Putamen (tissue), 1 donor: Measurements from ENCODE around the gene C17orf100.
A peak's percentile ranks its signal among the peaks of the same experiment; 100 is the strongest.

Source experiments
- DNase-seq: peaks from one replicate; pipeline ENCODE4 v3.0.0-alpha.2; 2016; ENCODE audit warnings: low spot score

Gene C17orf100

GRCh38 chr17:6651354-6651918, at the start of gene C17orf100, which contains the start of gene MED31:
Gene C17orf100 (plus strand): TSS chr17:6651762. CDS start chr17:6651914, 152 bp downstream.
Gene MED31 (minus strand): TSS chr17:6651605. CDS start chr17:6651528, 77 bp downstream.
- DNase-seq = peak; percentile 88

- DNase-seq = no peak
These were observed 49.4 kb upstream of the C17orf100 start for GRCh38 chr17:6602141-6602540.

DNA sequence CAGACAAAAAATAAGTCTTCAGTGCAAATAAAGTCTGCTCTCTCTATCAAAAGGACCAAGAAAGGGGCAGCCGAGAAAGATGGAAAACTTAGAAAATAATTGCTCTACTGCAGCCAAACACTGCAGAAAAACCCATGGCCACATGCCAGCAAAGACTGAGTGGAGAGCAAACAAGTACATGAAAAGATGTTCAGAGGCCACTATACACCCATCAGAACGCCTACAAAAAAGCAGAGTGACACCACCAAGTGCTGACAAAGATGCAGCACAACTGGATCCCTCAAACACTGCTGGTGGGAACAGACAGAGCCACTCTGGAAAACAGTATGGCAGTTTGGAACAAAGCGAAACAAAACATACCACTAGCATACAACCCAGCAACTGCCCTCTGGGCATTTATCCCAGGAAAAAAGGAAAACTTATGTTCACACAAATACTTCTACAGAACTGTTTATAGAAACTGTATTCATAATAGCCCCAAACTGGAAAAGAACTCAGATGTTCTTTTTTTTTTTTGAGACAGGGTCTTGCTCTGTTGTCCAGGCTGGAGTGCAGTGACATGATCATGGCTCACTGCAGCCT, 47.7 kb upstream of the C17orf100 start:
- no peak for DNase-seq

GRCh38 chr17:6605142-6605541, 46.4 kb upstream of the C17orf100 start:
- no peak for DNase-seq

GRCh38 chr17:6608321-6608720, 43.2 kb upstream of the C17orf100 start:
- DNase-seq = no peak

DNA sequence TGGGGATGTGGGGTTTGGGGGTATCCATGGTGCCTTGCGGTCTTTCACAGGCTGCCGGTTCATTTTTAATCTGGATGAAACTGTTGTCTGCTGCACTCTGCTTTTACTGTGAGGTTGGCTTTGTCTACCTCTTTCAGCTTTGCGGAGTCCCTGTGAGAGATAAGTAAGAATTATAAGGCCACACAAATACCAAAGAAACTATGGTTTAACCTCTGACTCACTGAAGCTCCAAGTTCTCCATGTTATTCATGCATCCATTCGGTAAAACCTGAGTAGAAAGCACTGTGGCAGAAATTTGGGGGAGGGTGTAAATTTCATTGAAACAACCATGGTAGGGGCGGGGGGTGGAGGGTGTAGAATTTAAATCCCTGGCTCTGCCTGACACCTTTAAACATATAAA, 41.6 kb upstream of the C17orf100 start:
- no peak for DNase-seq

DNA sequence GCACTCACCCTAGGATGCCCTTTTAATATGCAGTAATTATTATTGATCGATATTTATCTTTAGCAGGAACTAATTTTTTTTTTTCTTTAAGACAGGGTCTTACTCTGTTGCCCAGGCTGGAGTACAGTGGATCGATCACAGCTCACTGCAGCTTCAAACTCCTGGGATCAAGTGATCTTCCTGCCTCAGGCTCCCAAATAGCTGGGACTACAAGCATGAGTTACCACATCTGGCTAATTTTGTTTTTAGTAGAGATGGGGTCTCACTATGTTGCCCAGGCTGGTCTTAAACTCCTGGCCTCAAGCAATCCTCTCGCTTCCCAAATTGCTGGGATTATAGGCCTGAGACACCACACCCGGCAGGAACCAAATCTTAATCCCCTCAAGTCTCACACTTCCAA, 40.3 kb upstream of the C17orf100 start:
- DNase-seq = no peak

DNA sequence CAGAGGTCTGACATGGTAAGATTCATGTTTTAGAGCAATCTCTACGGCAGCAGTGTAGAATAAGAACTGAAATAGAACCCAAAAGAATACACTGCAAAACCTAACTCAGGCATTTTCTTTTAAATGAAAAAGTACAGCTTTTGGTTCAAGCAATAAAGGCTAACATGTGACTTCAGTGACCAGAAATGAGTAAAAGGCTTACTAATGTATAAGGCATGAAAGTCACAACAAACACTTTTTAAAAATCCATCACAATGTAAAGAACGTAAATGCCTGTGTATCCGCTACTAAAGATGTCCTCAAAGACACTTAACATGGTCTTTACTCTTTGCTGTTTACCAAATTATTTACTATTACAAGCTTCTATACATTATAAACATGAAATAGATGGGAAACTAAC, 27.6 kb upstream of the C17orf100 start:
- no peak for DNase-seq

DNA sequence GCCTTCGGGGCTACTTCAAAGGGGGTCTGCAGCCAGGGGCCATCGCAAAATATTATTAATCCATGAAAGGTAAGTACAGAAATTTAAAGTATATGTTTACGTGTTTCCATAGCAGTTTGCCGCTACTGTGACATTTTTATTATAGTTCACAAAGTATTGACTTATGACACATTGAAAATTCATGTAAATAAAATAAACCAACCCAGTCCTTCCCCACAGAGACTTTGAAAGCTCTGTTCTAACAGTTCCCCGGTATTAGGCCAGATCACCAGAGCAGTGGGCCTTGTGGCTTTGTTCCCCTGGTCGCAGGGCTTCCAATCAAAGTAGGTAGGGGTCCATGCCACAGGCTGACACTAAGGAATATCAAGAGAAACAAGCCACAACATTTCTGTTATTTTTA, 24.9 kb upstream of the C17orf100 start:
- DNase-seq = no peak

GRCh38 chr17:6627019-6627418, 24.5 kb upstream of the C17orf100 start:
- no peak for DNase-seq

DNA sequence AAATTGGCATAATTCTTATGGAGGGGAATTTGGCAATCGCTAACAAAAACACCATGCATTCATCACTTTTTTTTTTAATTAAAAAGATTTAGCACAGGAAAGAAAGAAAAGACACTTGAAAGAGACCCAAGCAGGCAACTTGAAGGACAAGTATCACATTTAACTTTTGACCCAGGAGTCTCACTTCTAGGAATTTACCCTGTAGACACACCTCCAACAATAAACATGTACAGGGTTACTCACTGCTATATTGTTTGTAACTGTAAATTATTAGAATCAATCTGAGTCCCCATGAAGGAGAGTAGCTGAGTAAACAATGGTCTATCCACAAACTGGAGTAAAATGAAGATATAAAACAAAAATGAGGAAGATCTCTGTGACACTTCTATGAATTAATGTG, 21.2 kb upstream of the C17orf100 start:
- no peak for DNase-seq

GRCh38 chr17:6632530-6632929, 19.0 kb upstream of the C17orf100 start:
- no peak for DNase-seq

DNA sequence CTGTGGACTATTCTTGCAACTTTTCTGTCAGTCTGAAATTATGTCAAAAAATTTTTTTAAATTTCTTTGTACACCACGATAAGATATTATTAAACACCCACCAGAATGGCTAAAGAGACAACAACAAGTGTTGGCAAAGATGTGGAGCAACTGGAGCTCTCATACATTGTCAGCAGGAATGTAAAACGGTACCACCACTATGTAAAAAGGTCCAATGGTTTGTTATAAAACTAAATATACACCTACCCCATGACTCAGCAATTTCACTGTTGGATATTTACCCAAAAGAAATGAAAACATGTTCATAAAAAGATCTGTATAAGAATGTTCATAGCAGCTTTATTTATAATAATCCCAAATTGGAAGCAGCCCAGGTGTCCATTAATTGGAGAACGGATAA, 18.3 kb upstream of the C17orf100 start:
- DNase-seq = no peak

DNA sequence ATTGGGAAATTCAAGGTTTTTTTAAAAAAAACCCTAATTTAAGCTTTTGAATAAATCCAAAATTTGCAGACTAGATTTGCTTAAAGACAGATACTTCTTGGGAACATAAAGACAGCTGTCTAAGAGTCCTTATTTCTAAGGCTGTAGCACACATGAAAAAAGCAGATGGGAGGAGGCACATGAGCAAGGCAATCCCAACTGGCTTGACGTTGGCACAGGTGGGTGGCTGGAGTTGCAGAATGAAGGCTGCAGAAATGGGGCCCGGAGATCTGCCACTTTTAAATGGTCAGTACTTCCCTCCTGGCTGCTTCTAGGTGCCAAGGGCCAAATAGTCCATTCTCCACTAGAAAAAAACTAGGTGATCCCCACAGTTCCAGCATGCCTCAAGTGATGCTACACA, 15.5 kb upstream of the C17orf100 start:
- no peak for DNase-seq

GRCh38 chr17:6636616-6637457, 14.7 kb upstream of the C17orf100 start:
- DNase-seq = no peak

DNA sequence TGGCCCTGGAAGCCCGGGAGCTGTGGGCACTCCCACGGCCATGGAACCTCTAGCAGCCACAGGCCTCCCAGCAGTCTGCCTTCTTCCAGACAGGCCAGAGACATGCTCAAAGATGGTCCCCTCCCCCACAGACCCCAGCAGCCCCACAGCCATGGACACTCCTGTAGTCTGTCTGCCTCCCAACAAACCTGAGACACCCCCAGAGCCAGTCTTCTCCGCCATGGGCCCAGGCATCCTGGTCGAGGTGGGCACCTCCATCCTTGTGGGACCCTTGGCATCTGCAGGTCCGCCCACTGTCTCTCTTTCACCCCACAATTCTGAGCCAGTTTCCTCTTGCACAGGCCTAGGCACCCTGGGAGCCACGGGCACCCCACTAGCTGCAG, 14.1 kb upstream of the C17orf100 start:
- no peak for DNase-seq

- no peak for DNase-seq
These were observed 13.3 kb upstream of the C17orf100 start for GRCh38 chr17:6638046-6638908.

- no peak for DNase-seq
These were observed 12.5 kb upstream of the C17orf100 start for GRCh38 chr17:6639014-6639585.

DNA sequence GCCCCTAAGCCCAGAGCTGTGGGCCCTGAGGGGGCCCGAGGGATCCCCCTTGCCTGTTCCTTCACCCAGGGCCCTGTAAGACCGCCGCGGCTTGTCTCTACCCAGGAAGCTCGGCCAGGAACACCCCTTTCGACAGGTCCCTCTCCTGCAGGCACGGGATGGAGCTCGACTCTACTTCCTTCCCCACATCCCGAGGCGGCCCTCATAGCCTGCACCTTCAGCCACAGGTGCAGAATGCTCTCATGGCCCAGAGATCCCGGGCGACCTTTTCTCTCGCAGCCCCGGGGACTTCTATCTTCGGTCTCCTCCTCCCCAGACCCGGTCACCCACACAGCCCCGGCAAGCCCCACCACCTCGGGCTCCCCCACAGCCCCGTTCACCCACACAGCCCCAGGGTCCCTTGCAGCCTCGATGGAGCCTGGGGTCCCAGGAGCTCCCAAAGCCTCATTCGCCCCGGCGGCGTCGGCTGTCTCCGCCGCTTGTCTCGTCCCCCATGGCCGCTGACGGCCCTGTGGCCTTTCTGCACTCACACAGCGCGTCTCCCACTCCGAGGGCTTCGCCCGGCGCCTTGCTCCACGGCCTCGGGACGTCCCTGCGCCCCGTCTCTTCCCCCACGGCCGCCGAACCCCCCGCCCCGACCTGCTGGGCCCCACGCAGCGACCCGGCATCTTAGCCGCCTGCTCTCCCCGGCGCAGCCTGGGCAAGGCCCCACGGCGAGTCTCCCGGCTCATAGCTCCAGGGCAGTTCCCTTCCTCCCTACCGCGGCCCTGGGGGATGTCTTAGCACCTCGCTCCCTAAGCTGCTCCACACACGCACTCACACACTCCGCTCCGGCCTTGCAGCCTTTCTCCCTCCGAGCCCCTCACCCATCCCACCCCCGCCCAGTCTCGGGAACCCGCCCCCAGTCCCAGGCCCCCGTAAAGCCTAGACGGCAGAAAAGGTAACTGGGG, 11.7 kb upstream of the C17orf100 start:
- no peak for DNase-seq

DNA sequence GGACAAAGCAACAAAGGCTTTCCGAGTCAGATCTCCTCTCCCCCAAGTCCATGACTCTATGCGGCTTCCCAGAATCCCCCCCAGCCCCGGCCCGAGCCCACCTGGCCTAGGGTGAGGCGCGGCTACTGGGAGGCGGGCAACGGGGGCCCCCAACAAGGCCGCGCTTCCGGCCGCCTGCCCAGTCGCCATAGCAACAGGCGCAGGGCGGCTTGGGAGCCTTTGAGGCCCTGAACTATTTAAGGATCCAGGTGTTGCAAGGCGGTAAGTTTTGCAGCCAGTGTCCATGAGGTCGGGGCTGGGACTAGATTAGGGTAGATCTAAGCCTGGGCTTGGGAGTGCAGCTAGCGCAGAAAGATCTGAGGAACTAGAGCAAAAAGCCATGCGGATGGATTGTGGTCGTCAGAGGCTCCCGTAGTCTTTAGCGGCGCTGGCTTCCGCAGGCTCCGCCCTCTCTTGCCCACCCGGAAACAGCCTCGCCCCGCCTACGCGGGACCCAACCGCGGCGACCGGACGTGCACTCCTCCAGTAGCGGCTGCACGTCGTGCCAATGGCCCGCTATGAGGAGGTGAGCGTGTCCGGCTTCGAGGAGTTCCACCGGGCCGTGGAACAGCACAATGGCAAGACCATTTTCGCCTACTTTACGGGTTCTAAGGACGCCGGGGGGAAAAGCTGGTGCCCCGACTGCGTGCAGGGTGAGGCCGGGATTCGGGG, 10.9 kb upstream of the C17orf100 start, which contains the start of the genes KIAA0753 and TXNDC17:
TSS of gene KIAA0753 (minus strand) at position 176 of the 711 bp plus-strand sequence. CDS start 5,608 bp downstream, outside the sequence.
TSS of gene TXNDC17 (plus strand) at position 525 of the 711 bp plus-strand sequence. CDS start at position 548, 23 bp downstream.
- DNase-seq = peak; percentile 88
